Pulmonary artery endothelial cell (primary cell): ENCODE results near the gene WFDC8. TPM values are rescaled to one million over a fixed set of nuclear protein-coding genes. Genes with fewer than 3 reads are reported as not detected.

Source experiments
- total RNA-seq: library from RNA; depleted of rRNA; stranded (reverse); fragments of >200 nt; gene quantifications from 2 replicates; pipeline ENCODE4 v1.2.3, GENCODE V29; 2014

The WFDC8 gene
- total RNA-seq, 1 donor from 2014 or later: not detected

Other genes starting within 250 kb of the WFDC8 start
- gene SDC4, start 230.9 kb downstream of the WFDC8 start, total RNA-seq: 24.6 and 32.4 TPM in 2 replicates
- 21.4 and 35.7 TPM in 2 replicates for gene SYS1, start 216.1 kb downstream of the WFDC8 start, total RNA-seq
- gene TP53TG5, start 201.0 kb downstream of the WFDC8 start, total RNA-seq: not detected in 2 replicates
- gene DBNDD2, start 171.0 kb downstream of the WFDC8 start, total RNA-seq: 12.6 and 17.3 TPM in 2 replicates
- 22.1 and 22.8 TPM in 2 replicates for gene PIGT, start 163.1 kb downstream of the WFDC8 start, total RNA-seq
- gene WFDC2, start 109.5 kb downstream of the WFDC8 start, total RNA-seq: not detected in 2 replicates
- not detected in 2 replicates for gene SPINT3, start 63.7 kb downstream of the WFDC8 start, total RNA-seq
- gene WFDC6, start 39.8 kb downstream of the WFDC8 start, total RNA-seq: not detected in 2 replicates
- gene EPPIN, start 31.9 kb downstream of the WFDC8 start, total RNA-seq: not detected in 2 replicates
- gene WFDC10A, start 50.5 kb upstream of the WFDC8 start, total RNA-seq: not detected in 2 replicates
- gene WFDC9, start 52.0 kb upstream of the WFDC8 start, total RNA-seq: not detected in 2 replicates
- not detected in 2 replicates for gene WFDC11, start 91.0 kb upstream of the WFDC8 start, total RNA-seq
- gene WFDC13, start 122.8 kb upstream of the WFDC8 start, total RNA-seq: not detected in 2 replicates
- not detected in 2 replicates for gene WFDC10B, start 125.7 kb upstream of the WFDC8 start, total RNA-seq
- gene SPINT4, start 143.1 kb upstream of the WFDC8 start, total RNA-seq: not detected in 2 replicates
- not detected in 2 replicates for gene WFDC3, start 212.6 kb upstream of the WFDC8 start, total RNA-seq
- 18.2 and 26.1 TPM in 2 replicates for gene DNTTIP1, start 212.7 kb upstream of the WFDC8 start, total RNA-seq
- gene UBE2C, start 233.4 kb upstream of the WFDC8 start, total RNA-seq: 24.6 and 51.4 TPM in 2 replicates
- gene TNNC2, start 248.0 kb upstream of the WFDC8 start, total RNA-seq: not detected in 2 replicates